Measurements from ENCODE around the gene MGLL. TPM values are rescaled to one million over a fixed set of nuclear protein-coding genes. Genes with fewer than 3 reads are reported as not detected.

The MGLL gene
- total and polyA plus RNA-seq, 8 donors: 8.6 to 318 (median 16.0) TPM

DNA sequence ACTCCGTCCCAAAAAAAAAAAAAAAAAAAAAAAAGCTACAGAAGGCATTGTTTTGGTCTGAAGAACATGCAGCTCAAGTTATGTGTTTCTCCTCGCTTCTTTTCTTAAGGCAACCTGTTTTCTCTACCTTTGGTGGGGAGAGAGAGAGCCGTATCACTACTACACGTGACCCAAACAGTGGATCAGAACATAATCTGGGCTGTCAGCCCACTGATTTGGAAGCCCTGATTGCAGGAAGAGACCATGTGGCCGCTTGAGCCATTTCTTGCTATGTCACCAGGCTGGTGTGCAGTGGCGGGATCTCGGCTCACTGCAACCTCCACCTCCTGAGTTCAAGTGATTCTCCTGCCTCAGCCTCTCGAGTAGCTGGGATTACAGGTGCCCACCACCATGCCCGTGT, 79.7 kb downstream of the MGLL start:
- Histone ChIP-seq H3K4me3 (no peak overlapping the region), H3K4me1 (peaks cover 8 to 52% of the 10 kb centered on the region in 2 donors), H3K36me3 (peaks cover 0 to 8% of the 10 kb centered on the region in 2 donors), H3K27me3 (no peaks in the 10 kb centered on the region), H3K9me3 (no peaks in the 10 kb centered on the region), H3K27ac (no peak overlapping the region)
- DNase-seq (no peak), ATAC-seq (no peak)
- intact Hi-C loops (cut with DNase I): no loop called here
- TF ChIP-seq, protein P1, sequence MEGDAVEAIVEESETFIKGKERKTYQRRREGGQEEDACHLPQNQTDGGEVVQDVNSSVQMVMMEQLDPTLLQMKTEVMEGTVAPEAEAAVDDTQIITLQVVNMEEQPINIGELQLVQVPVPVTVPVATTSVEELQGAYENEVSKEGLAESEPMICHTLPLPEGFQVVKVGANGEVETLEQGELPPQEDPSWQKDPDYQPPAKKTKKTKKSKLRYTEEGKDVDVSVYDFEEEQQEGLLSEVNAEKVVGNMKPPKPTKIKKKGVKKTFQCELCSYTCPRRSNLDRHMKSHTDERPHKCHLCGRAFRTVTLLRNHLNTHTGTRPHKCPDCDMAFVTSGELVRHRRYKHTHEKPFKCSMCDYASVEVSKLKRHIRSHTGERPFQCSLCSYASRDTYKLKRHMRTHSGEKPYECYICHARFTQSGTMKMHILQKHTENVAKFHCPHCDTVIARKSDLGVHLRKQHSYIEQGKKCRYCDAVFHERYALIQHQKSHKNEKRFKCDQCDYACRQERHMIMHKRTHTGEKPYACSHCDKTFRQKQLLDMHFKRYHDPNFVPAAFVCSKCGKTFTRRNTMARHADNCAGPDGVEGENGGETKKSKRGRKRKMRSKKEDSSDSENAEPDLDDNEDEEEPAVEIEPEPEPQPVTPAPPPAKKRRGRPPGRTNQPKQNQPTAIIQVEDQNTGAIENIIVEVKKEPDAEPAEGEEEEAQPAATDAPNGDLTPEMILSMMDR (IDR thresholded peaks at IDR 0.05): no peak

GRCh38 chr3:127741690-127742089, 80.6 kb downstream of the MGLL start:
- no peak for DNase-seq
- Histone ChIP-seq H3K27ac (no peak overlapping the region), H3K27me3 (no peaks in the 10 kb centered on the region), H3K4me1 (peaks cover 8 to 54% of the 10 kb centered on the region in 2 donors), H3K4me3 (no peak overlapping the region), H3K36me3 (peaks cover 0 to 8% of the 10 kb centered on the region in 2 donors), H3K9me3 (no peaks in the 10 kb centered on the region)
- intact Hi-C loops (cut with DNase I): no loop called here
- TF ChIP-seq, protein P1 (IDR thresholded peaks at IDR 0.05): no peak
- no peak for ATAC-seq

- peaks cover 0 to 8% of the 10 kb centered on the region in 2 donors for H3K36me3 ChIP-seq
- no peaks in the 10 kb centered on the region for H3K9me3 ChIP-seq
- H3K27me3 ChIP-seq: no peaks in the 10 kb centered on the region
- TF ChIP-seq, protein P1 (IDR thresholded peaks at IDR 0.05): no peak
- H3K4me3 ChIP-seq: no peak overlapping the region
- no peak for ATAC-seq
- H3K27ac ChIP-seq: no peak overlapping the region
- intact Hi-C loops (cut with DNase I): no loop called here
- peak in 1 of 4 donors; percentile 26 for DNase-seq
- peaks cover 8 to 56% of the 10 kb centered on the region in 2 donors for H3K4me1 ChIP-seq
Measured at GRCh38 chr3:127741246-127741645, 81.1 kb downstream of the MGLL start.

DNA sequence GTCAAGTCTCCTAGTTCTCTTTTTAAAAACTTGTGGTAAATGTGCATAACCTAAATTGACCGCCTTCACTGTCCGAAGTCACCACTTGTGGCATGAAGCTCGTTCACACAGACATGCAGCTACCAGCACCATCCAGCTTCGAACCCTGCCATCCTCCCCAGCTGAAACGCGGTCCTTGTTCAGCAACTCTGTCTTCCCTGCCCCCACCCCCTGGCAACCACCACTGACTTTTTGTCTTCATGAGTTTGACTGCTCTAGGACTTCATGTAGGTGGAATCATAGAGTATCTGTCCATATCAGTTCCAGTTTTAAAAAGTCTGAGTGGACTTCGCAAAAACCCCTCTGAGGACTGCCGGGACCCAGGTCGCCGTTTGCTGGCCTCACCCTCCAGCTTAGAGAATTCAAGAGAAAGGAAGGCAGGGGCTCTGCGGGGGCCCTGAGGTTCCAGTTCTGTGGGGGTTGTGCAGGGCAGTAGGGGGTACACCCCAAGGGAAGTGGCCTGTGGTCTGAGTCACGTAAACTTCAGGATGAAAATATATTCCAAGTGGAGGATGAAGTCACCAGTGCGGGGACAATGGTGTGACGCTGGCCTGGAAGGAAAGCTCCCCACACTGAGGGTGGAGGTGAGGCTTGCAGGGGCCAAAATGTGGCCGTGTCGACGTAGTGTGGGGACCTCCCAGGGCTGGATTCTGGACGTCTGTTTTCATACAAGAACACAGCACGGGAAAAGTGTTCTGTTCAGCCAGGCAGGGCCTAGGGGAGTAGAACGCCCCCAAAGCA, 82.0 kb downstream of the MGLL start:
- Histone ChIP-seq H3K4me3 (no peak overlapping the region), H3K9me3 (no peaks in the 10 kb centered on the region), H3K27ac (no peak overlapping the region), H3K36me3 (peaks cover 0 to 8% of the 10 kb centered on the region in 2 donors), H3K27me3 (no peaks in the 10 kb centered on the region), H3K4me1 (peaks cover 16 to 58% of the 10 kb centered on the region in 2 donors)
- TF ChIP-seq, protein P1 (IDR thresholded peaks at IDR 0.05): no peak
- intact Hi-C loops (cut with DNase I): no loop called here
- ATAC-seq (no peak), DNase-seq (peak in 1 of 4 donors; percentile 30)

GRCh38 chr3:127739347-127740135, 82.8 kb downstream of the MGLL start:
- DNase-seq (peak in 1 of 4 donors; percentile 24), ATAC-seq (no peak)
- intact Hi-C loops (cut with DNase I): no loop called here
- H3K27ac ChIP-seq: no peak overlapping the region
- TF ChIP-seq, protein P1 (IDR thresholded peaks at IDR 0.05): no peak
- no peaks in the 10 kb centered on the region for H3K27me3 ChIP-seq
- peaks cover 0 to 8% of the 10 kb centered on the region in 2 donors for H3K36me3 ChIP-seq
- peaks cover 21 to 60% of the 10 kb centered on the region in 2 donors for H3K4me1 ChIP-seq
- no peaks in the 10 kb centered on the region for H3K9me3 ChIP-seq
- H3K4me3 ChIP-seq: no peak overlapping the region
